ENCODE results near the gene ITFG2. TPM values are rescaled to one million over a fixed set of nuclear protein-coding genes. Genes with fewer than 3 reads are reported as not detected.

The ITFG2 gene
- total and polyA plus RNA-seq, 2 of the 13 experiments (the other 11 are each of a cell fraction or from before 2014, with no cell fraction given): 14.8 to 15.5 TPM

GRCh38 chr12:2812290-2813213, at the start of gene ITFG2 (continued):
- TF ChIP-seq HMGXB3 (CRISPR knock-in tag; IDR thresholded peaks at IDR 0.05; ENCODE audit: borderline replicate concordance) (peak; percentile 82; the same call in 1 of the 2 replicates), ELF3 (CRISPR knock-in tag; IDR thresholded peaks at IDR 0.05) (peak; percentile 73), CENPX (CRISPR knock-in tag; IDR thresholded peaks at IDR 0.05) (no peak), RAD51 (IDR thresholded peaks at IDR 0.05; ENCODE audit: borderline replicate concordance) (no peak), HOXD1 (CRISPR knock-in tag; IDR thresholded peaks at IDR 0.05) (peak; percentile 41; the same call in 1 of the 2 replicates), SRY (CRISPR knock-in tag; IDR thresholded peaks at IDR 0.05) (peak; percentile 95), ZNF569 (CRISPR knock-in tag; IDR thresholded peaks at IDR 0.05; ENCODE audit: borderline replicate concordance) (0 out of 2 replicates have a peak, but pooled peaks have one; percentile 54), ZNF570 (CRISPR knock-in tag; IDR thresholded peaks at IDR 0.05; ENCODE audit: borderline replicate concordance) (no peak), TRIM24 (CRISPR knock-in tag; IDR thresholded peaks at IDR 0.05) (no peak), KDM4B (CRISPR knock-in tag; IDR thresholded peaks at IDR 0.05) (0 out of 2 replicates have a peak, but pooled peaks have one; percentile 64), ONECUT2 (CRISPR knock-in tag; IDR thresholded peaks at IDR 0.05) (no peak), HMGA1 (CRISPR knock-in tag; conservative IDR thresholded peaks at IDR 0.05) (no peak), PCBP2 (optimal IDR thresholded peaks at IDR 0.05; ENCODE audit: low read depth, low read length, poor library complexity, severe bottlenecking) (no peak)
- TF ChIP-seq, protein P1, sequence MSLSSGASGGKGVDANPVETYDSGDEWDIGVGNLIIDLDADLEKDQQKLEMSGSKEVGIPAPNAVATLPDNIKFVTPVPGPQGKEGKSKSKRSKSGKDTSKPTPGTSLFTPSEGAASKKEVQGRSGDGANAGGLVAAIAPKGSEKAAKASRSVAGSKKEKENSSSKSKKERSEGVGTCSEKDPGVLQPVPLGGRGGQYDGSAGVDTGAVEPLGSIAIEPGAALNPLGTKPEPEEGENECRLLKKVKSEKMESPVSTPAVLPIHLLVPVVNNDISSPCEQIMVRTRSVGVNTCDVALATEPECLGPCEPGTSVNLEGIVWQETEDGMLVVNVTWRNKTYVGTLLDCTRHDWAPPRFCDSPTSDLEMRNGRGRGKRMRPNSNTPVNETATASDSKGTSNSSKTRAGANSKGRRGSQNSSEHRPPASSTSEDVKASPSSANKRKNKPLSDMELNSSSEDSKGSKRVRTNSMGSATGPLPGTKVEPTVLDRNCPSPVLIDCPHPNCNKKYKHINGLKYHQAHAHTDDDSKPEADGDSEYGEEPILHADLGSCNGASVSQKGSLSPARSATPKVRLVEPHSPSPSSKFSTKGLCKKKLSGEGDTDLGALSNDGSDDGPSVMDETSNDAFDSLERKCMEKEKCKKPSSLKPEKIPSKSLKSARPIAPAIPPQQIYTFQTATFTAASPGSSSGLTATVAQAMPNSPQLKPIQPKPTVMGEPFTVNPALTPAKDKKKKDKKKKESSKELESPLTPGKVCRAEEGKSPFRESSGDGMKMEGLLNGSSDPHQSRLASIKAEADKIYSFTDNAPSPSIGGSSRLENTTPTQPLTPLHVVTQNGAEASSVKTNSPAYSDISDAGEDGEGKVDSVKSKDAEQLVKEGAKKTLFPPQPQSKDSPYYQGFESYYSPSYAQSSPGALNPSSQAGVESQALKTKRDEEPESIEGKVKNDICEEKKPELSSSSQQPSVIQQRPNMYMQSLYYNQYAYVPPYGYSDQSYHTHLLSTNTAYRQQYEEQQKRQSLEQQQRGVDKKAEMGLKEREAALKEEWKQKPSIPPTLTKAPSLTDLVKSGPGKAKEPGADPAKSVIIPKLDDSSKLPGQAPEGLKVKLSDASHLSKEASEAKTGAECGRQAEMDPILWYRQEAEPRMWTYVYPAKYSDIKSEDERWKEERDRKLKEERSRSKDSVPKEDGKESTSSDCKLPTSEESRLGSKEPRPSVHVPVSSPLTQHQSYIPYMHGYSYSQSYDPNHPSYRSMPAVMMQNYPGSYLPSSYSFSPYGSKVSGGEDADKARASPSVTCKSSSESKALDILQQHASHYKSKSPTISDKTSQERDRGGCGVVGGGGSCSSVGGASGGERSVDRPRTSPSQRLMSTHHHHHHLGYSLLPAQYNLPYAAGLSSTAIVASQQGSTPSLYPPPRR (CRISPR knock-in tag; IDR thresholded peaks at IDR 0.05; ENCODE audit: borderline replicate concordance): peak; percentile 75; the same call in 1 of the 2 replicates
- TF ChIP-seq, protein P2, sequence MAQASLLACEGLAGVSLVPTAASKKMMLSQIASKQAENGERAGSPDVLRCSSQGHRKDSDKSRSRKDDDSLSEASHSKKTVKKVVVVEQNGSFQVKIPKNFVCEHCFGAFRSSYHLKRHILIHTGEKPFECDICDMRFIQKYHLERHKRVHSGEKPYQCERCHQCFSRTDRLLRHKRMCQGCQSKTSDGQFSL (CRISPR knock-in tag; IDR thresholded peaks at IDR 0.05): no peak
- TF ChIP-seq, protein P3, sequence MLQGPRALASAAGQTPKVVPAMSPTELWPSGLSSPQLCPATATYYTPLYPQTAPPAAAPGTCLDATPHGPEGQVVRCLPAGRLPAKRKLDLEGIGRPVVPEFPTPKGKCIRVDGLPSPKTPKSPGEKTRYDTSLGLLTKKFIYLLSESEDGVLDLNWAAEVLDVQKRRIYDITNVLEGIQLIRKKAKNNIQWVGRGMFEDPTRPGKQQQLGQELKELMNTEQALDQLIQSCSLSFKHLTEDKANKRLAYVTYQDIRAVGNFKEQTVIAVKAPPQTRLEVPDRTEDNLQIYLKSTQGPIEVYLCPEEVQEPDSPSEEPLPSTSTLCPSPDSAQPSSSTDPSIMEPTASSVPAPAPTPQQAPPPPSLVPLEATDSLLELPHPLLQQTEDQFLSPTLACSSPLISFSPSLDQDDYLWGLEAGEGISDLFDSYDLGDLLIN (CRISPR knock-in tag; IDR thresholded peaks at IDR 0.05; ENCODE audit: borderline replicate concordance): peak; percentile 91; the same call in 1 of the 2 replicates
- TF ChIP-seq, protein P4, sequence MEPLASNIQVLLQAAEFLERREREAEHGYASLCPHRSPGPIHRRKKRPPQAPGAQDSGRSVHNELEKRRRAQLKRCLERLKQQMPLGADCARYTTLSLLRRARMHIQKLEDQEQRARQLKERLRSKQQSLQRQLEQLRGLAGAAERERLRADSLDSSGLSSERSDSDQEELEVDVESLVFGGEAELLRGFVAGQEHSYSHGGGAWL (CRISPR knock-in tag; IDR thresholded peaks at IDR 0.05): peak; percentile 58; the same call in 1 of the 2 replicates
